ENCODE results near the gene REV3L. TPM values are rescaled to one million over a fixed set of nuclear protein-coding genes. Genes with fewer than 3 reads are reported as not detected.

Gene REV3L
- total and polyA plus RNA-seq, 8 donors, result 29.3 to 68.6 (median 57.4) TPM

DNA sequence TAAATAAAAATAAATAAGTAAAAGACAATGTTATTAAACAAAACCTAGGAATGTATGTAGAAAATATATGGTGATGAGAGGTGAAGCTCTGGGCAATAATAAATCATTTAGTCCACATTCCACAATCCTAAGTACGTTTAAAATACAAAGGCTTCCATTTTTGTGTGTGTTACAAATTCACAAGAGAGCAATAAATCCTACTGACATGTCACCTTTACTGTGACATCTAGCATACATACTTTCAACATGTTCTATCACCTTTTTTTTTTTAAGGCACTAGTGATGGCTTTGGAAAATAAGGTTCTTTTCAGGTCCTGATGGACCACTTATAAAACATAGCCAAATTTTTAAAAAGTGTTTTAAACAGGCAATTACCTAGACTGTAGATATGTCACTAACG is 12.0 kb downstream of the REV3L start:
- H3K4me3 ChIP-seq, result no peak overlapping the region
- peaks cover 8 to 11% of the 10 kb centered on the region in 2 donors for H3K4me1 ChIP-seq
- H3K27me3 ChIP-seq, result no peaks in the 10 kb centered on the region
- intact Hi-C loops (cut with DNase I), result loop anchor here in 1 of 2 donors (10.0 kb wide), 2 partner anchors 106 to 216 kb away; a partner anchor contains a TSS
- no peak overlapping the region for H3K27ac ChIP-seq
- H3K36me3 ChIP-seq, result no peaks in the 10 kb centered on the region
- DNase-seq (no peak), ATAC-seq (no peak)
- no peaks in the 10 kb centered on the region for H3K9me3 ChIP-seq
- TF ChIP-seq, protein P1, sequence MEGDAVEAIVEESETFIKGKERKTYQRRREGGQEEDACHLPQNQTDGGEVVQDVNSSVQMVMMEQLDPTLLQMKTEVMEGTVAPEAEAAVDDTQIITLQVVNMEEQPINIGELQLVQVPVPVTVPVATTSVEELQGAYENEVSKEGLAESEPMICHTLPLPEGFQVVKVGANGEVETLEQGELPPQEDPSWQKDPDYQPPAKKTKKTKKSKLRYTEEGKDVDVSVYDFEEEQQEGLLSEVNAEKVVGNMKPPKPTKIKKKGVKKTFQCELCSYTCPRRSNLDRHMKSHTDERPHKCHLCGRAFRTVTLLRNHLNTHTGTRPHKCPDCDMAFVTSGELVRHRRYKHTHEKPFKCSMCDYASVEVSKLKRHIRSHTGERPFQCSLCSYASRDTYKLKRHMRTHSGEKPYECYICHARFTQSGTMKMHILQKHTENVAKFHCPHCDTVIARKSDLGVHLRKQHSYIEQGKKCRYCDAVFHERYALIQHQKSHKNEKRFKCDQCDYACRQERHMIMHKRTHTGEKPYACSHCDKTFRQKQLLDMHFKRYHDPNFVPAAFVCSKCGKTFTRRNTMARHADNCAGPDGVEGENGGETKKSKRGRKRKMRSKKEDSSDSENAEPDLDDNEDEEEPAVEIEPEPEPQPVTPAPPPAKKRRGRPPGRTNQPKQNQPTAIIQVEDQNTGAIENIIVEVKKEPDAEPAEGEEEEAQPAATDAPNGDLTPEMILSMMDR (IDR thresholded peaks at IDR 0.05), result no peak

DNA sequence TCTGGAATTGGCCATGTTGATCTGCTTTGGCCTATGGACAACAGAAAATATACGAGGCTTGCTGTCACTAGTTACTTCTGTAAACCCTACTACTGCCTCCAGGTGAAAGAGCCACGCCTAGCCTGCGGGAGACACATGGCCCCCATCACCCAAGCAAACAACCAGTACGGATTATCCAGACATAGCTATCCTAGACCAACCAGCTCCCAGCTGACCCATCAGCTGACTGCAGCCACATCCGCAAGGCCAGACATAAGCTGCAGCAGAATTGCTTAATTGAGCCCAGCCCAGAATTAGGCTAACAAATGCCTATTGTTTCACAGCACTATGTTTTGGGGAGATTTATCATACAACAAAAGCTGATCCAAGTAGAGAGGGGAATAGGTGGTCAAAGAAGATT is 13.5 kb downstream of the REV3L start:
- DNase-seq, result no peak
- TF ChIP-seq, protein P1 (IDR thresholded peaks at IDR 0.05), result no peak
- H3K9me3 ChIP-seq, result no peaks in the 10 kb centered on the region
- H3K27ac ChIP-seq, result no peak overlapping the region
- H3K4me3 ChIP-seq, result no peak overlapping the region
- H3K27me3 ChIP-seq, result no peaks in the 10 kb centered on the region
- no peaks in the 10 kb centered on the region for H3K36me3 ChIP-seq
- peaks cover 8 to 11% of the 10 kb centered on the region in 2 donors for H3K4me1 ChIP-seq
- no peak for ATAC-seq
- intact Hi-C loops (cut with DNase I), result no loop called here

DNA sequence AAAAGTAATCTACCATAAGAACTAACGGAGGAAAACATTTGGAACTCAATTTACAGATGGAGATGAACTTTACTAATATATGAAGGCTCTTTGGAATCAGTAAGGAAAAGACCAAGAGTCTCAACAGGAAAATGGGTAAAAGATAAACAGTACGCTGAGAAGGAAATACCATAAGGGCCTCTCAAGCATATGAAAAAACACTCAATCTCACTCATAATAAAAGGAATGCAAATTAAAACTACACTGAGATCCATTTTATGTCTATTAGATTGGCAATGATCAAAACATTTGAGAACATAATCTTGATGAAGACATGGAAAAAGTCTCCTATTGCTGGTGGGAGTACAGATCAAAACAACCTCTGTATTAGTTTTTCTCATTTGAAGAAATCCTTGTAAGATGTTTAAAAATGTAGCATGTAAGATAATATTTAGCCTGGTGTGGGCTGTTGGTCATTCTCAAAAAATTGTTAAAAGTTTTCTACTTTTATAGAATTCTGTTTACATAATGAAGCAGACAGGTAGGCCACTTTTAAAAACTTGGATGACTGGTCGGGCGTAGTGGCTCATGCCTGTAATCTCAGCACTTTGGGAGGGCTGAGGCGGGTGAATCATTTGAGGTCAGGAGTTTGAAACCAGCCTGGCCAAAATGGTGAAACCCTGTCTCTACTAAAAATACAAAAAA is 14.5 kb downstream of the REV3L start:
- ATAC-seq (peak; percentile 80), DNase-seq (no peak)
- H3K9me3 ChIP-seq, result no peaks in the 10 kb centered on the region
- no peaks in the 10 kb centered on the region for H3K36me3 ChIP-seq
- H3K27ac ChIP-seq, result peak overlapping the region; percentile 10 to 71
- H3K4me1 ChIP-seq, result peaks cover 8 to 11% of the 10 kb centered on the region in 2 donors
- intact Hi-C loops (cut with DNase I), result no loop called here
- no peak overlapping the region for H3K4me3 ChIP-seq
- TF ChIP-seq, protein P1 (IDR thresholded peaks at IDR 0.05), result no peak
- H3K27me3 ChIP-seq, result no peaks in the 10 kb centered on the region

DNA sequence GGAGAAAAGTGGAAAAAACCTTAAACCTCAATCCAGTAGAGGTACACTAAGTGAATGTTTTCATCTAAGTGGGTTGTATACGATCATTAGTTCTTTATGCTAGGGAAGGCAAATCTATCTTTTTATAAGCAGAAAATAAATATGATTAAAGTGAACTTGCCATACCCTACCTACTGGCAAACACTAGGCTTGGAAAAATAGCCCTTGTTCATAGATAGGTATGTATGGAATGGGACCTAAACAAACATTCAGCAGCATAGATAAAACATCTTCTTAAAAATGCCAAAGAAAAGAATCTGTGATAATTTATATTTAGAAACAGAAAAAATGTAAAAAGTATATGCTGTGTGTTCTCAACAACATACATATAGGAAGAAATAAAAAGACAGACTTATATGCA is 18.8 kb downstream of the REV3L start:
- Histone ChIP-seq H3K4me1 (peaks cover 21 to 36% of the 10 kb centered on the region in 2 donors), H3K4me3 (no peak overlapping the region), H3K27ac (no peak overlapping the region), H3K9me3 (no peaks in the 10 kb centered on the region), H3K36me3 (peaks cover 0 to 7% of the 10 kb centered on the region in 2 donors), H3K27me3 (no peaks in the 10 kb centered on the region)
- ATAC-seq (no peak), DNase-seq (no peak)
- intact Hi-C loops (cut with DNase I), result no loop called here
- TF ChIP-seq, protein P1 (IDR thresholded peaks at IDR 0.05), result no peak

DNA sequence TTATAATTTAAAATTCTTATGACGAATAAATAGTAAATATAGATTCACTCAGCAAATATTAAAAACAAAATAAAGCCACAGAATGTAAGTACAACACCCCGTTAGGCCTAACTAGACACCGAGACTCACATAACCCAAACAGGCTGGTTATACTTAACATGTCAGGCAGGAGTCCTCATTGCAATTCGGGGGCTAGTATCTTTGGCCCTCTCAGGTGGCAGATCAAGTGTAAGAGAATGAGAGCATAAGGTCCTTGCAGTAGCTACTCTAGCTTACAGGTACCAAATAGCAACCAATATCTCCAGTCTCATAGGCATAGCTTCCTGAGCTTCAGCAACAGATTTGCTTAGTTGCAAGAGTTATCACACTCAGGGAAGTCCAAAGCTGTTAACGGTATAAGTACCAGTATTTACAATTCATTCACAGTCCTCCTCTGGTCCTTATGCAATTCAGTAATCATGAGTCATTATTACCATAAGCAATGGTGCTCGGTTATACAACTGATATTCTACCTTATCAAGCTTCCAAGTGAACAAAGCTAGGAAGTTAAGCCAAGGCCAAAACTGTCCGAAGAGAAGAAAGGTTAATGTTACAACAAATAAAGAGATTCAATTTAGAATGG is 20.1 kb downstream of the REV3L start:
- peaks cover 0 to 10% of the 10 kb centered on the region in 2 donors for H3K9me3 ChIP-seq
- H3K36me3 ChIP-seq, result peaks cover 0 to 7% of the 10 kb centered on the region in 2 donors
- H3K27ac ChIP-seq, result peak overlapping the region; percentile 5 to 31
- TF ChIP-seq, protein P1 (IDR thresholded peaks at IDR 0.05), result no peak
- DNase-seq, result no peak
- no peak overlapping the region for H3K4me3 ChIP-seq
- peaks cover 18 to 33% of the 10 kb centered on the region in 2 donors for H3K4me1 ChIP-seq
- ATAC-seq, result peak; percentile 94
- no peaks in the 10 kb centered on the region for H3K27me3 ChIP-seq
- intact Hi-C loops (cut with DNase I), result no loop called here

All from left lung (tissue), 10 donors.